ENCODE results near the gene KIAA1328. TPM values are rescaled to one million over a fixed set of nuclear protein-coding genes. Genes with fewer than 3 reads are reported as not detected.

Gene KIAA1328
- total RNA-seq, 1 donor from 2014 or later = 11.5 TPM

DNA sequence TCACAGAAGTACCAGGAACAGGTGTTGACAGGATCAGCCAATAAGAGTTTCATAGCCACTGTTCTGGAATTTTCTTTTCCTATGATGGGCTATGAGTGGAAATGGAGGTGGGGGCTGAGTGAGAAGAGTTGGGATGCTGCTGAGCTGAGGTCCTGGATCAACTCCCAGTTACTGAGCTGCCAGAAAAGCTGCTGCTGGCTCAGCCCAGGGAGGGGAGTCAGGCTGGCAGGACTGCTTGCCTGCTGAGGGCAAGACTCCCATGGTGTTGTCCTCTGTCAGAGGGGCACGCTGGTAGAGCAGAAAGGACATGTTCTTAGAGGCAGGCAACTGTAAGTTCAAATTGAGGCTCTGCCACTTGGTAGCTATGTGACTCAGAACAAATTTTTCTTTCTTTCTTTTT lies 11.9 kb upstream of the KIAA1328 start:
- H3K36me3 ChIP-seq = no peaks in the 10 kb centered on the region

GRCh38 chr18:36818652-36819051 lies 10.3 kb upstream of the KIAA1328 start:
- no peak overlapping the region for H3K4me2 ChIP-seq
- H3K27me3 Mint-ChIP-seq (ENCODE audit: insufficient read depth, low read depth) = no peaks in the 10 kb centered on the region
- peaks cover 14% of the 10 kb centered on the region for H3K79me2 ChIP-seq (ENCODE audit: low read depth)
- H3K9ac ChIP-seq = no peak overlapping the region
- no peak overlapping the region for H3K4me3 ChIP-seq
- no peaks in the 10 kb centered on the region for H3K9me3 Mint-ChIP-seq
- H2AFZ ChIP-seq (replicated peaks) = no peak overlapping the region
- H3K27ac Mint-ChIP-seq = no peak overlapping the region
- H3K27ac ChIP-seq = no peak overlapping the region
- no peak for TF ChIP-seq EZH2phosphoT487 (IDR thresholded peaks at IDR 0.05)
- TF ChIP-seq EZH2 (IDR thresholded peaks at IDR 0.05) = no peak
- TF ChIP-seq, protein P1, sequence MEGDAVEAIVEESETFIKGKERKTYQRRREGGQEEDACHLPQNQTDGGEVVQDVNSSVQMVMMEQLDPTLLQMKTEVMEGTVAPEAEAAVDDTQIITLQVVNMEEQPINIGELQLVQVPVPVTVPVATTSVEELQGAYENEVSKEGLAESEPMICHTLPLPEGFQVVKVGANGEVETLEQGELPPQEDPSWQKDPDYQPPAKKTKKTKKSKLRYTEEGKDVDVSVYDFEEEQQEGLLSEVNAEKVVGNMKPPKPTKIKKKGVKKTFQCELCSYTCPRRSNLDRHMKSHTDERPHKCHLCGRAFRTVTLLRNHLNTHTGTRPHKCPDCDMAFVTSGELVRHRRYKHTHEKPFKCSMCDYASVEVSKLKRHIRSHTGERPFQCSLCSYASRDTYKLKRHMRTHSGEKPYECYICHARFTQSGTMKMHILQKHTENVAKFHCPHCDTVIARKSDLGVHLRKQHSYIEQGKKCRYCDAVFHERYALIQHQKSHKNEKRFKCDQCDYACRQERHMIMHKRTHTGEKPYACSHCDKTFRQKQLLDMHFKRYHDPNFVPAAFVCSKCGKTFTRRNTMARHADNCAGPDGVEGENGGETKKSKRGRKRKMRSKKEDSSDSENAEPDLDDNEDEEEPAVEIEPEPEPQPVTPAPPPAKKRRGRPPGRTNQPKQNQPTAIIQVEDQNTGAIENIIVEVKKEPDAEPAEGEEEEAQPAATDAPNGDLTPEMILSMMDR (IDR thresholded peaks at IDR 0.05) = no peak
- H3K9me3 ChIP-seq (ENCODE audit: low read depth) = no peaks in the 10 kb centered on the region
- H3K4me3 Mint-ChIP-seq = no peak overlapping the region
- H3K36me3 Mint-ChIP-seq = peaks cover 29% of the 10 kb centered on the region
- H4K20me1 ChIP-seq (ENCODE audit: low read depth) = peaks cover 47% of the 10 kb centered on the region
- H3F3A ChIP-seq (ENCODE audit: low read depth) = no peaks in the 10 kb centered on the region
- peaks cover 8% of the 10 kb centered on the region for H3K4me1 Mint-ChIP-seq
- no peak for DNase-seq (ENCODE audit: low spot score)
- H3K36me3 ChIP-seq = peaks cover 4% of the 10 kb centered on the region
- no peaks in the 10 kb centered on the region for H3K27me3 ChIP-seq
- peaks cover 13% of the 10 kb centered on the region for H3K4me1 ChIP-seq

More for the DNA sequence above, 11.9 kb upstream of the KIAA1328 start:
- Histone ChIP-seq H3K4me3 (no peak overlapping the region), H3K9ac (no peak overlapping the region), H3K4me1 (peaks cover 13% of the 10 kb centered on the region), H3K27ac (no peak overlapping the region), H3K27me3 (no peaks in the 10 kb centered on the region), H3F3A (ENCODE audit: low read depth) (no peaks in the 10 kb centered on the region), H3K9me3 (ENCODE audit: low read depth) (no peaks in the 10 kb centered on the region), H2AFZ (replicated peaks) (no peak overlapping the region), H3K4me2 (no peak overlapping the region), H3K79me2 (ENCODE audit: low read depth) (peaks cover 7% of the 10 kb centered on the region), H4K20me1 (ENCODE audit: low read depth) (peaks cover 60% of the 10 kb centered on the region)
- Mint-ChIP-seq H3K9me3 (no peaks in the 10 kb centered on the region), H3K4me1 (peaks cover 8% of the 10 kb centered on the region), H3K36me3 (peaks cover 33% of the 10 kb centered on the region), H3K27ac (no peak overlapping the region), H3K4me3 (no peak overlapping the region), H3K27me3 (ENCODE audit: insufficient read depth, low read depth) (no peaks in the 10 kb centered on the region)
- no peak for DNase-seq (ENCODE audit: low spot score)
- TF ChIP-seq, protein P1 (IDR thresholded peaks at IDR 0.05) = no peak
- no peak for TF ChIP-seq EZH2 (IDR thresholded peaks at IDR 0.05)
- no peak for TF ChIP-seq EZH2phosphoT487 (IDR thresholded peaks at IDR 0.05)

DNA sequence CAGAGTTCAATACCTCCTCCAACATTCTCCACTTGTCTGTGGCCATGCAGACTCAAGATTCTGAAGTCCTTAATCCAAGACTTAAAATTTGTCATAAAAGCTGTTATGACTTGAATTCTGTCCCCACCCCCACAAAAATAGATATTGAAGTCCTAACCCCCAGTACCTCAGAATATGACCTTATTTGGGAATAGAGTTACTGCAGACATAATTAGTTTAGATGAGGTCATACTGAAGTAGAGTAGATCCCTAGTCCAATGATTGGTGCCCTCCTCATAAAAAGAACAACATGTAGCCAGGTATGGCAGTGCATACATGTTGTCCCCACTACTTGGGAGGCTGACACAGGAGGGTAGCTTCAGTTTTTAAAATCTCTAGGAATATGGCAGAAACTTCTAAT lies 9.3 kb upstream of the KIAA1328 start:
- Histone ChIP-seq H3K4me2 (no peak overlapping the region), H3K79me2 (ENCODE audit: low read depth) (peaks cover 23% of the 10 kb centered on the region), H4K20me1 (ENCODE audit: low read depth) (peaks cover 38% of the 10 kb centered on the region), H3F3A (ENCODE audit: low read depth) (no peaks in the 10 kb centered on the region), H3K36me3 (peaks cover 4% of the 10 kb centered on the region), H3K27me3 (no peaks in the 10 kb centered on the region), H3K4me3 (no peak overlapping the region), H3K9me3 (ENCODE audit: low read depth) (no peaks in the 10 kb centered on the region), H3K27ac (no peak overlapping the region), H3K9ac (no peak overlapping the region), H3K4me1 (peaks cover 13% of the 10 kb centered on the region), H2AFZ (replicated peaks) (no peak overlapping the region)
- peaks cover 34% of the 10 kb centered on the region for H3K36me3 Mint-ChIP-seq
- peaks cover 8% of the 10 kb centered on the region for H3K4me1 Mint-ChIP-seq
- peaks cover 9% of the 10 kb centered on the region for H3K9me3 Mint-ChIP-seq
- no peak overlapping the region for H3K27ac Mint-ChIP-seq
- H3K4me3 Mint-ChIP-seq = no peak overlapping the region
- DNase-seq (ENCODE audit: low spot score) = no peak
- H3K27me3 Mint-ChIP-seq (ENCODE audit: insufficient read depth, low read depth) = no peaks in the 10 kb centered on the region
- TF ChIP-seq, protein P1 (IDR thresholded peaks at IDR 0.05) = no peak
- no peak for TF ChIP-seq EZH2 (IDR thresholded peaks at IDR 0.05)
- no peak for TF ChIP-seq EZH2phosphoT487 (IDR thresholded peaks at IDR 0.05)

All from neural progenitor cell (in vitro differentiated cells).